H1 (cell line): ENCODE measurements around the gene WIPF1. TPM values are rescaled to one million over a fixed set of nuclear protein-coding genes. Genes with fewer than 3 reads are reported as not detected.

Source experiments
- CEBPB ChIP-seq: IDR thresholded peaks from 2 replicates; pipeline ENCODE4 v1.6.1; 2012; ENCODE audit warnings: low read depth, low read length
- polyA plus RNA-seq, 7 experiments: library from polyadenylated mRNA; depleted of rRNA in 3 of 7; stranded (reverse) in 5 of 7; unstranded in 2 of 7; fragments of >200 nt in 5 of 7; fragments of 200-250 nt in 2 of 7; gene quantifications; 1 replicate in 5 of 7; 2 replicates in 1 of 7; 4 replicates in 1 of 7; pipeline versions ENCODE4 v1.2.1 to v1.2.3, GENCODE V29; 2011 to 2013; ENCODE audit warnings: missing spikeins in 2 of 7, mixed read lengths in 2 of 7
- total RNA-seq: library from RNA; stranded (reverse); fragmentation: NEBNext Ultra II Directional; extraction: Animal tissue kit (Norgen Biotek cat#: 25700); gene quantifications from 2 replicates; pipeline ENCODE4 v1.2.1, GENCODE V29; 2021

The WIPF1 gene
- total and polyA plus RNA-seq, 2 of the 8 experiments (the other 6 are each of a cell fraction or from before 2014, with no cell fraction given), result 4.7 to 5.2 TPM

DNA sequence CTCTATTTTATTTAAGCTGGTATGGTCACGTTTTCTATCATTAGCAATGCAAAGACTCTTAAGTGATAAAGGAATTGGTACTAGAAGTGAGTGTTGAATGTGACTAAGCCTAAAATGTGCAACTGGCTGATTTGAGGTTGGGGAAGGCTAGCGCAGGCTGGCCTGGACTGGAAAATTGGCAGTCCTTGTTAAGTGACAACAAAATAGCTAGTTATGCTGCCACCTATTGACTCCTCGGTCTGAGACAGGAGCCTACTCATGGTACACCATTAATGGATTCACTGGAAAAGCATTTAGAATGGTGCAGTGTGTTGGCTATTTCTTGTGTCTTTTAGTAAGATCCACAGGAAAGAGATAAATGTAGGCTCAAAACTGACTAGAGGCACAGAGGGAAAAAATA lies 5.7 kb upstream of the WIPF1 start (continued):
- TF ChIP-seq CEBPB, result no peak
